Measurements from ENCODE around the gene BAX. TPM values are rescaled to one million over a fixed set of nuclear protein-coding genes. Genes with fewer than 3 reads are reported as not detected.

Gene BAX
- total and polyA plus RNA-seq, 2 of the 13 experiments (the other 11 are each of a cell fraction or from before 2014, with no cell fraction given) = 139 to 176 TPM

GRCh38 chr19:49009828-49010227 lies 55.2 kb downstream of the BAX start (continued):
- TF ChIP-seq ZNF646 (CRISPR knock-in tag; IDR thresholded peaks at IDR 0.05) (no peak), GMEB2 (CRISPR knock-in tag; IDR thresholded peaks at IDR 0.05; ENCODE audit: low read depth) (no peak), SOX5 (CRISPR knock-in tag; IDR thresholded peaks at IDR 0.05; ENCODE audit: borderline replicate concordance) (no peak), CTCF (CRISPR knock-in tag; IDR thresholded peaks at IDR 0.05) (no peak), ZNF24 (IDR thresholded peaks at IDR 0.05) (no peak), EZH2 (conservative IDR thresholded peaks at IDR 0.05; ENCODE audit: low read depth, low read length) (no peak)
